DND-41 (cell line): ENCODE data around the gene UMPS.

Experiments
- ATAC-seq: fragments of 200-7000 bp; cut with Tn5 transposase; 3 replicates; pipeline ENCODE4 v1.9.1; 2021; ENCODE audit warnings: low read depth; ENCODE audit not compliant: insufficient read depth
- DNase-seq: peaks from one replicate; pipeline ENCODE4 v3.0.0-alpha.2; 2020
- H2AFZ ChIP-seq: 2 replicates; pipeline ENCODE4 v1.6.0; 2012; ENCODE audit warnings: low read depth, low read length
- H3K27ac ChIP-seq: 2 replicates; pipeline ENCODE4 v1.5.1; 2012; ENCODE audit warnings: low read length, inconsistent platforms
- H3K27me3 ChIP-seq: fragments of 200-600 bp; sonication (generic); 2 replicates; pipeline ENCODE4 v1.6.0; 2012; ENCODE audit warnings: low read length, mild to moderate bottlenecking, inconsistent platforms; ENCODE audit not compliant: insufficient read depth, poor library complexity
- H3K36me3 ChIP-seq: 2 replicates; pipeline ENCODE4 v1.5.1; 2012; ENCODE audit warnings: low read length, inconsistent platforms; ENCODE audit not compliant: insufficient read depth
- H3K4me1 ChIP-seq: 2 replicates; pipeline ENCODE4 v1.5.1; 2012; ENCODE audit warnings: mild to moderate bottlenecking, low read length; ENCODE audit not compliant: insufficient read depth
- H3K4me2 ChIP-seq: 2 replicates; pipeline ENCODE4 v1.6.0; 2012; ENCODE audit warnings: mild to moderate bottlenecking, moderate library complexity, low read length, inconsistent platforms; ENCODE audit not compliant: insufficient read depth
- H3K4me3 ChIP-seq, 2 experiments: fragments of 200-600 bp in 1 of 2; shearing (Covaris generic) in 1 of 2; 2 replicates each; pipeline ENCODE4 v1.5.1; 2012 to 2016; ENCODE audit warnings: inconsistent platforms in 2 of 2, low read length in 2 of 2, mild to moderate bottlenecking in 2 of 2, low read depth in 1 of 2, moderate library complexity in 1 of 2
- H3K79me2 ChIP-seq: 2 replicates; pipeline ENCODE4 v1.6.0; 2012; ENCODE audit warnings: low read length, inconsistent platforms; ENCODE audit not compliant: insufficient read depth
- H3K9ac ChIP-seq: 2 replicates; pipeline ENCODE4 v1.6.0; 2012; ENCODE audit warnings: low read depth, mild to moderate bottlenecking, inconsistent platforms, low read length, moderate library complexity
- H3K9me3 ChIP-seq: 2 replicates; pipeline ENCODE4 v1.5.1; 2012; ENCODE audit warnings: low read length, moderate library complexity, mild to moderate bottlenecking, inconsistent platforms; ENCODE audit not compliant: insufficient read depth, severe bottlenecking
- H4K20me1 ChIP-seq: 2 replicates; pipeline ENCODE4 v1.6.0; 2012; ENCODE audit warnings: low read length; ENCODE audit not compliant: insufficient read depth
- CTCF ChIP-seq: IDR thresholded peaks from 2 replicates; pipeline ENCODE4 v1.5.1; 2012; ENCODE audit warnings: borderline replicate concordance, low read length, moderate library complexity, mild to moderate bottlenecking; ENCODE audit not compliant: poor library complexity, severe bottlenecking; ENCODE audit errors: extremely low read depth
- EZH2 ChIP-seq: IDR thresholded peaks from 3 replicates; pipeline ENCODE4 v1.6.1; 2012; ENCODE audit warnings: borderline replicate concordance, low read depth, mild to moderate bottlenecking, moderate library complexity, low read length, inconsistent platforms; ENCODE audit not compliant: severe bottlenecking

UMPS gene

DNA sequence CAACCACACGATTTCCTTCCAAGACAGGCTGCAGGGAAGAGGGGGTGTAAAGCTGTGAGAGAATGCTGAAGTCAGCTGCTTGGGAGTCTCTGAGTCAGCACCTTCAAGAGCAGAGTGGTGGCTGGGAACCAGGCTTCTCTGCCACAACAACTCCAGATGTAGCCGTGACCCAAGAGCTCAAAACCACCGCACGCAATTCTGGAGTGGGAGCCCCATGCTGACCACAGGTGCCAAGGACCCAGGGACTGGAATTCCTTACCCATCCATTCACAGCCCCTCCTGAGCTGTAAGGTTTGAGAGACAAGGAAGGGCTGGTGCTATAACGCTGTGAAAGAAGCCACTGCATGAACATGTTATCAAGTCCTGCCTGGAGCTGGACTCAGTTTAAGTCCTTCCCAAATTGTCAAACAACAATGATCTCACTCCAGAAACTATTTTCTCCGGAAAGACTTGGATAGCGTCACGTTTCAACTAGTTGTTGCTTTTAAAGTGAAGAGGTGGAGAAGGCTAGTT lies 61.4 kb downstream of the UMPS start:
- Histone ChIP-seq H3K9me3 (no peaks in the 10 kb centered on the region), H3K79me2 (no peaks in the 10 kb centered on the region), H4K20me1 (no peaks in the 10 kb centered on the region), H3K4me2 (no peak overlapping the region), H3K4me1 (no peaks in the 10 kb centered on the region), H3K27me3 (peaks cover 3% of the 10 kb centered on the region), H3K4me3 (no peak overlapping the region), H3K9ac (no peak overlapping the region), H3K36me3 (no peaks in the 10 kb centered on the region), H2AFZ (no peak overlapping the region), H3K27ac (no peak overlapping the region)
- TF ChIP-seq EZH2 (no peak), CTCF (no peak)
- peak; percentile 69 for ATAC-seq
- DNase-seq = peak; percentile 20

DNA sequence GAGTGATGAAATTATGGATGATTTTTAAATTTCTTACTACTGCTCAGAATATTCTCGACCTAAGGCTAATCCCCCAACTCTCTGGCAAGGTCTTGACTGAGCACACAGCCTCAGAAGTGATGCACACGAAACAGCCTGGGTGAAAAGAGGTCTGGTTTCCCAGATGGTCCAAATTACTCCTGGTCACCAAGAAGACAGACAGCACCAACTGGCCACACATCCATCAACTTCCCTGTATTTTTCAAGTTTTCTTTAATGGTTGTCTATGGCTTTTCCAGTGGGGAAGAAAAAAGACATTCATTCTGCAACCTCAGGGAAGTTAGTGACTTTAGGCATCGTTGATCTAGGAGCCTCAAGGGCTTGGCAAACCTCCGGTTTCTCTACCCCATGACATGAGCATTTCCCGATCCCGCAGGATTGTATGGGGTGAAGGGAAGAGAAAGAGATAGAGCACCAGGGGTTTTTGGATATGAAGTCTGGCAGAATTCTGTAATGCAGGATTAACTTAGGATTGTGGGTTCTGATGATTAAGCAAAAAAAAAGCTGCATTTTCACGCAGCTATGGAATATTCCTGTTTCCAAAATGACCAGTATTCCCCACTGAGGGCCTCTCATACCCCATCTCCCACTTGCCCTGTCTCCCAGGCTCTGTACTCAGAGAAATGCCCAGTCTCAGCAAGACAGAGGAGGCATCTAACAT lies 62.2 kb downstream of the UMPS start:
- Histone ChIP-seq H3K9ac (no peak overlapping the region), H3K9me3 (no peaks in the 10 kb centered on the region), H3K27me3 (peaks cover 3% of the 10 kb centered on the region), H3K79me2 (no peaks in the 10 kb centered on the region), H3K4me3 (no peak overlapping the region), H2AFZ (no peak overlapping the region), H3K27ac (no peak overlapping the region), H4K20me1 (no peaks in the 10 kb centered on the region), H3K4me2 (no peak overlapping the region), H3K36me3 (no peaks in the 10 kb centered on the region), H3K4me1 (no peaks in the 10 kb centered on the region)
- TF ChIP-seq EZH2 = no peak
- TF ChIP-seq CTCF = no peak
- DNase-seq = no peak
- ATAC-seq = no peak

- Histone ChIP-seq H3K27me3 (peaks cover 3% of the 10 kb centered on the region), H3K4me1 (no peaks in the 10 kb centered on the region), H3K4me2 (no peak overlapping the region), H2AFZ (no peak overlapping the region), H4K20me1 (no peaks in the 10 kb centered on the region), H3K9me3 (no peaks in the 10 kb centered on the region), H3K79me2 (no peaks in the 10 kb centered on the region), H3K4me3 (no peak overlapping the region), H3K27ac (no peak overlapping the region), H3K9ac (no peak overlapping the region), H3K36me3 (no peaks in the 10 kb centered on the region)
- DNase-seq (no peak), ATAC-seq (no peak)
- TF ChIP-seq CTCF (no peak), EZH2 (no peak)
Observed at GRCh38 chr3:124793054-124793739, 62.9 kb downstream of the UMPS start.
